GM23338 (cell line): ENCODE results near the gene ATF2. TPM values are rescaled to one million over a fixed set of nuclear protein-coding genes. Genes with fewer than 3 reads are reported as not detected.

ENCODE experiments used
- ATAC-seq: fragments of 200-7000 bp; cut with Tn5 transposase; 3 replicates; pipeline ENCODE4 v1.9.1; 2020
- DNase-seq: peaks from one replicate; pipeline ENCODE4 v3.0.0-alpha.2; 2015; ENCODE audit warnings: low spot score
- H2AFZ ChIP-seq: fragments of 200-600 bp; sonication (generic); 2 replicates; pipeline ENCODE4 v1.8.0; 2016; ENCODE audit warnings: antibody characterized with exemption, mild to moderate bottlenecking, moderate library complexity
- H3F3A ChIP-seq: fragments of 200-600 bp; sonication (generic); replicated peaks from 2 replicates; pipeline ENCODE4 v1.8.0; 2017; ENCODE audit warnings: antibody characterized with exemption, mixed run types, low read depth
- H3K27ac ChIP-seq: fragments of 200-600 bp; sonication (generic); 2 replicates; pipeline ENCODE4 v1.6.1; 2016; ENCODE audit warnings: low read depth
- H3K27me3 ChIP-seq: fragments of 200-600 bp; sonication (generic); 2 replicates; pipeline ENCODE4 v1.8.0; 2016; ENCODE audit warnings: mild to moderate bottlenecking, mixed run types, moderate library complexity; ENCODE audit not compliant: insufficient read depth
- H3K36me3 ChIP-seq: fragments of 200-600 bp; sonication (generic); 2 replicates; pipeline ENCODE4 v1.8.0; 2016; ENCODE audit warnings: mild to moderate bottlenecking; ENCODE audit not compliant: insufficient read depth
- H3K4me1 ChIP-seq: fragments of 200-600 bp; sonication (generic); 2 replicates; pipeline ENCODE4 v1.8.0; 2016; ENCODE audit warnings: mild to moderate bottlenecking, moderate library complexity; ENCODE audit not compliant: insufficient read depth
- H3K4me2 ChIP-seq: fragments of 200-600 bp; sonication (generic); 2 replicates; pipeline ENCODE4 v1.7.1; 2017; ENCODE audit warnings: mixed run types
- H3K4me3 ChIP-seq: fragments of 200-600 bp; sonication (generic); 2 replicates; pipeline ENCODE4 v1.6.1; 2016; ENCODE audit warnings: mixed run types
- H3K79me2 ChIP-seq: fragments of 200-600 bp; sonication (generic); replicated peaks from 2 replicates; pipeline ENCODE4 v1.8.0; 2017; ENCODE audit warnings: mild to moderate bottlenecking; ENCODE audit not compliant: insufficient read depth
- H3K9me2 ChIP-seq: fragments of 200-600 bp; sonication (generic); 2 replicates; pipeline ENCODE4 v1.8.0; 2017; ENCODE audit not compliant: insufficient read depth
- H4K20me1 ChIP-seq: fragments of 200-600 bp; sonication (generic); replicated peaks from 2 replicates; pipeline ENCODE4 v1.8.0; 2017; ENCODE audit warnings: mild to moderate bottlenecking; ENCODE audit not compliant: insufficient read depth
- H3K27ac Mint-ChIP-seq: 2 replicates; pipeline ENCODE4 v1.8.0; 2020; ENCODE audit warnings: inconsistent platforms, mild to moderate bottlenecking, moderate library complexity, mixed read lengths
- H3K27me3 Mint-ChIP-seq: 3 replicates; pipeline ENCODE4 v1.8.0; 2022; ENCODE audit warnings: low read depth, mild to moderate bottlenecking, moderate library complexity, mixed read lengths, inconsistent platforms; ENCODE audit not compliant: insufficient read depth, poor library complexity
- H3K36me3 Mint-ChIP-seq: 3 replicates; pipeline ENCODE4 v1.8.0; 2021; ENCODE audit warnings: low read depth, mild to moderate bottlenecking, inconsistent platforms, moderate library complexity, mixed read lengths
- H3K4me1 Mint-ChIP-seq: 3 replicates; pipeline ENCODE4 v1.8.0; 2020; ENCODE audit warnings: mild to moderate bottlenecking, inconsistent platforms, mixed read lengths
- H3K4me3 Mint-ChIP-seq: 3 replicates; pipeline ENCODE4 v1.8.0; 2021; ENCODE audit warnings: moderate library complexity, mild to moderate bottlenecking, inconsistent platforms, mixed read lengths
- H3K9me3 Mint-ChIP-seq: 3 replicates; pipeline ENCODE4 v1.8.0; 2020; ENCODE audit warnings: moderate library complexity, mild to moderate bottlenecking, inconsistent platforms, mixed read lengths
- CREB1 ChIP-seq: fragments of 250-450 bp; sonication (Bioruptor Pico); IDR thresholded peaks from 2 replicates; pipeline ENCODE4 v1.5.0; 2020; ENCODE audit warnings: low read depth, mild to moderate bottlenecking, moderate library complexity
- EZH2phosphoT487 ChIP-seq: fragments of 200-600 bp; sonication (generic); IDR thresholded peaks from one replicate; pipeline ENCODE4 v1.8.1; 2018; ENCODE audit warnings: antibody characterized with exemption; ENCODE audit not compliant: unreplicated experiment
- JUNB ChIP-seq: IDR thresholded peaks from one replicate; pipeline ENCODE4 v1.6.1; 2016; ENCODE audit warnings: antibody characterized with exemption; ENCODE audit not compliant: unreplicated experiment
- NANOG ChIP-seq: IDR thresholded peaks from 2 replicates; pipeline ENCODE4 v1.6.1; 2016; ENCODE audit warnings: antibody characterized with exemption, borderline replicate concordance
- POLR2AphosphoS5 ChIP-seq: IDR thresholded peaks from 2 replicates; pipeline ENCODE4 v1.6.1; 2016; ENCODE audit warnings: antibody characterized with exemption, low read depth
- STAT1 ChIP-seq: IDR thresholded peaks from one replicate; pipeline ENCODE4 v1.6.1; 2016; ENCODE audit warnings: antibody characterized with exemption; ENCODE audit not compliant: unreplicated experiment
- ZNF114 ChIP-seq: fragments of 250-450 bp; sonication (Bioruptor Pico); IDR thresholded peaks from 2 replicates; pipeline ENCODE4 v1.5.0; 2020; ENCODE audit warnings: mild to moderate bottlenecking, moderate library complexity
- ZNF331 ChIP-seq: fragments of 250-450 bp; sonication (Bioruptor Pico); IDR thresholded peaks from 2 replicates; pipeline ENCODE4 v1.5.0; 2020; ENCODE audit warnings: low read depth, mild to moderate bottlenecking, moderate library complexity
- polyA plus RNA-seq: library from polyadenylated mRNA; unstranded; fragments of >200 nt; fragmentation: Nextera tagmentation; extraction: Ambion mirVana; gene quantifications from 2 replicates; pipeline ENCODE4 v1.2.1, GENCODE V29; 2016
- total RNA-seq: library from RNA; depleted of rRNA; stranded (reverse); fragments of >200 nt; shearing (Covaris generic); gene quantifications from 2 replicates; pipeline ENCODE4 v1.2.3, GENCODE V29; 2014
- TF ChIP-seq, protein P1 (sequence below), 2 experiments: fragments of 200-600 bp in 1 of 2; sonication (generic) in 1 of 2; conservative IDR thresholded peaks; 2 replicates each; pipeline versions ENCODE4 v1.5.1 to v1.6.1; 2016 to 2017; ENCODE audit warnings: antibody characterized with exemption in 2 of 2, low read depth in 2 of 2, mild to moderate bottlenecking in 2 of 2, moderate library complexity in 1 of 2
- TF ChIP-seq, protein P2 (sequence below): IDR thresholded peaks from one replicate; pipeline ENCODE4 v1.6.1; 2018; ENCODE audit warnings: antibody characterized with exemption; ENCODE audit not compliant: unreplicated experiment
- TF ChIP-seq, protein P3 (sequence below): IDR thresholded peaks from 2 replicates; pipeline ENCODE4 v1.6.1; 2016; ENCODE audit warnings: antibody characterized with exemption

ATF2 gene
- total and polyA plus RNA-seq, 2 experiments from 2014 or later, result 23.6 to 56.2 TPM

DNA sequence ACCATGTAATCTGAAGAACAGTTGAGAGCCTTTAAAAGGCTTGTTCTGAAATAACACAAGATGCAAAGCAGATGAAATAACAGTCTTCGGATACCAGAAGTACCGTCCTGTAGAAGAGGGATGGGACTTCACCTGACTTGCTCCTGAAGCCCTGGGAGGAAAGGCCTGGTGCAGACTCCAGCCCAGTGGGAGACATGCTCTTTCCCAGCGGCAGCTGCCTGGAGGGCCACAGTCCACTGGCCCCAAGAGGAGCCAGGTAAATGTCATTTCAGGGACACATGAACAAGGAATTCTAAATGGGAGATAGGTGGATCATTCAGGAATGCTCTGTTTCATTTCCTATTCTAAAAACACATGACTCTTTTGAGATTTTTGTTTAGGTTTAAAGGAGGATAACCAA, 140.2 kb downstream of the ATF2 start:
- Mint-ChIP-seq H3K4me3 (no peak overlapping the region), H3K27ac (no peak overlapping the region), H3K4me1 (peaks cover 16% of the 10 kb centered on the region; the same call in 2 of the 3 replicates), H3K27me3 (peaks cover 2% of the 10 kb centered on the region), H3K36me3 (no peaks in the 10 kb centered on the region), H3K9me3 (no peaks in the 10 kb centered on the region)
- Histone ChIP-seq H3K27ac (no peak overlapping the region), H3K79me2 (no peaks in the 10 kb centered on the region), H2AFZ (peak overlapping the region; percentile 91), H3K27me3 (no peaks in the 10 kb centered on the region), H3K36me3 (no peaks in the 10 kb centered on the region), H3K4me2 (no peak overlapping the region), H3K9me2 (no peaks in the 10 kb centered on the region), H3K4me1 (peaks cover 5% of the 10 kb centered on the region; the same call in 1 of the 2 replicates), H3K4me3 (no peak overlapping the region), H4K20me1 (no peaks in the 10 kb centered on the region), H3F3A (no peaks in the 10 kb centered on the region)
- ATAC-seq (no peak), DNase-seq (no peak)
- TF ChIP-seq, protein P1, sequence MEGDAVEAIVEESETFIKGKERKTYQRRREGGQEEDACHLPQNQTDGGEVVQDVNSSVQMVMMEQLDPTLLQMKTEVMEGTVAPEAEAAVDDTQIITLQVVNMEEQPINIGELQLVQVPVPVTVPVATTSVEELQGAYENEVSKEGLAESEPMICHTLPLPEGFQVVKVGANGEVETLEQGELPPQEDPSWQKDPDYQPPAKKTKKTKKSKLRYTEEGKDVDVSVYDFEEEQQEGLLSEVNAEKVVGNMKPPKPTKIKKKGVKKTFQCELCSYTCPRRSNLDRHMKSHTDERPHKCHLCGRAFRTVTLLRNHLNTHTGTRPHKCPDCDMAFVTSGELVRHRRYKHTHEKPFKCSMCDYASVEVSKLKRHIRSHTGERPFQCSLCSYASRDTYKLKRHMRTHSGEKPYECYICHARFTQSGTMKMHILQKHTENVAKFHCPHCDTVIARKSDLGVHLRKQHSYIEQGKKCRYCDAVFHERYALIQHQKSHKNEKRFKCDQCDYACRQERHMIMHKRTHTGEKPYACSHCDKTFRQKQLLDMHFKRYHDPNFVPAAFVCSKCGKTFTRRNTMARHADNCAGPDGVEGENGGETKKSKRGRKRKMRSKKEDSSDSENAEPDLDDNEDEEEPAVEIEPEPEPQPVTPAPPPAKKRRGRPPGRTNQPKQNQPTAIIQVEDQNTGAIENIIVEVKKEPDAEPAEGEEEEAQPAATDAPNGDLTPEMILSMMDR (conservative IDR thresholded peaks at IDR 0.05; ENCODE audit: low read depth in 2 of 2), result no peak
- TF ChIP-seq ZNF114 (CRISPR knock-in tag) (no peak), CREB1 (CRISPR knock-in tag) (no peak), JUNB (no peak), EZH2phosphoT487 (no peak), ZNF331 (CRISPR knock-in tag) (no peak), STAT1 (no peak), POLR2AphosphoS5 (no peak)
- TF ChIP-seq, protein P2, sequence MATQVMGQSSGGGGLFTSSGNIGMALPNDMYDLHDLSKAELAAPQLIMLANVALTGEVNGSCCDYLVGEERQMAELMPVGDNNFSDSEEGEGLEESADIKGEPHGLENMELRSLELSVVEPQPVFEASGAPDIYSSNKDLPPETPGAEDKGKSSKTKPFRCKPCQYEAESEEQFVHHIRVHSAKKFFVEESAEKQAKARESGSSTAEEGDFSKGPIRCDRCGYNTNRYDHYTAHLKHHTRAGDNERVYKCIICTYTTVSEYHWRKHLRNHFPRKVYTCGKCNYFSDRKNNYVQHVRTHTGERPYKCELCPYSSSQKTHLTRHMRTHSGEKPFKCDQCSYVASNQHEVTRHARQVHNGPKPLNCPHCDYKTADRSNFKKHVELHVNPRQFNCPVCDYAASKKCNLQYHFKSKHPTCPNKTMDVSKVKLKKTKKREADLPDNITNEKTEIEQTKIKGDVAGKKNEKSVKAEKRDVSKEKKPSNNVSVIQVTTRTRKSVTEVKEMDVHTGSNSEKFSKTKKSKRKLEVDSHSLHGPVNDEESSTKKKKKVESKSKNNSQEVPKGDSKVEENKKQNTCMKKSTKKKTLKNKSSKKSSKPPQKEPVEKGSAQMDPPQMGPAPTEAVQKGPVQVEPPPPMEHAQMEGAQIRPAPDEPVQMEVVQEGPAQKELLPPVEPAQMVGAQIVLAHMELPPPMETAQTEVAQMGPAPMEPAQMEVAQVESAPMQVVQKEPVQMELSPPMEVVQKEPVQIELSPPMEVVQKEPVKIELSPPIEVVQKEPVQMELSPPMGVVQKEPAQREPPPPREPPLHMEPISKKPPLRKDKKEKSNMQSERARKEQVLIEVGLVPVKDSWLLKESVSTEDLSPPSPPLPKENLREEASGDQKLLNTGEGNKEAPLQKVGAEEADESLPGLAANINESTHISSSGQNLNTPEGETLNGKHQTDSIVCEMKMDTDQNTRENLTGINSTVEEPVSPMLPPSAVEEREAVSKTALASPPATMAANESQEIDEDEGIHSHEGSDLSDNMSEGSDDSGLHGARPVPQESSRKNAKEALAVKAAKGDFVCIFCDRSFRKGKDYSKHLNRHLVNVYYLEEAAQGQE, result no peak

DNA sequence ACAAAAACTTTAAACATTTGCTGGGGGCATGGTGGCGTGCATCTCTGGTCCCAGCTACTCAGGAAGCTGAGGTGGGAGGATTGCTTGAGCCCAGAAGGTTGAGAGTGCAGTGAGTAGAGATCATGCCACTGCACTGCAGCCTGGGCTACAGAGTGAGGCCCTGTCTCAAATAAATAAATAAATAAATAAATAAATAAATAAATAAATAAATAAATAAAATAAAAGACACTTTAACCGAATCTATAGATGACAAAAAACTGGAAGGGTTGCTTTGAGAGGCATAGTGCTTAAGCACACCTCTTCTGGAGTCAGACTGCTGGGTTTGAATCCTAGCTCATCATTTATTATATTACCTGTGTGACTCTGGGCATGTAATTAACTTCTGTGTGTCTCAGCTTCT, 141.6 kb downstream of the ATF2 start:
- Histone ChIP-seq H3K9me2 (no peaks in the 10 kb centered on the region), H3K4me3 (no peak overlapping the region), H3K27me3 (no peaks in the 10 kb centered on the region), H3K79me2 (no peaks in the 10 kb centered on the region), H3K27ac (no peak overlapping the region), H3K4me2 (no peak overlapping the region), H2AFZ (no peak overlapping the region), H3K36me3 (no peaks in the 10 kb centered on the region), H3F3A (no peaks in the 10 kb centered on the region), H3K4me1 (peaks cover 5% of the 10 kb centered on the region; the same call in 1 of the 2 replicates), H4K20me1 (no peaks in the 10 kb centered on the region)
- ATAC-seq (no peak), DNase-seq (no peak)
- Mint-ChIP-seq H3K4me3 (no peak overlapping the region), H3K9me3 (no peaks in the 10 kb centered on the region), H3K36me3 (no peaks in the 10 kb centered on the region), H3K4me1 (peaks cover 16% of the 10 kb centered on the region; the same call in 2 of the 3 replicates), H3K27me3 (peaks cover 2% of the 10 kb centered on the region), H3K27ac (no peak overlapping the region)
- TF ChIP-seq, protein P1 (conservative IDR thresholded peaks at IDR 0.05; ENCODE audit: low read depth in 2 of 2), result no peak
- TF ChIP-seq ZNF114 (CRISPR knock-in tag) (no peak), NANOG (no peak), ZNF331 (CRISPR knock-in tag) (no peak), STAT1 (no peak), CREB1 (CRISPR knock-in tag) (no peak), POLR2AphosphoS5 (no peak), EZH2phosphoT487 (no peak)
- TF ChIP-seq, protein P3, sequence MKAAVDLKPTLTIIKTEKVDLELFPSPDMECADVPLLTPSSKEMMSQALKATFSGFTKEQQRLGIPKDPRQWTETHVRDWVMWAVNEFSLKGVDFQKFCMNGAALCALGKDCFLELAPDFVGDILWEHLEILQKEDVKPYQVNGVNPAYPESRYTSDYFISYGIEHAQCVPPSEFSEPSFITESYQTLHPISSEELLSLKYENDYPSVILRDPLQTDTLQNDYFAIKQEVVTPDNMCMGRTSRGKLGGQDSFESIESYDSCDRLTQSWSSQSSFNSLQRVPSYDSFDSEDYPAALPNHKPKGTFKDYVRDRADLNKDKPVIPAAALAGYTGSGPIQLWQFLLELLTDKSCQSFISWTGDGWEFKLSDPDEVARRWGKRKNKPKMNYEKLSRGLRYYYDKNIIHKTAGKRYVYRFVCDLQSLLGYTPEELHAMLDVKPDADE, result no peak
- TF ChIP-seq, protein P2, result no peak
